A549 (cell line): Measurements from ENCODE around the gene IMMT. TPM values are rescaled to one million over a fixed set of nuclear protein-coding genes. Genes with fewer than 3 reads are reported as not detected.

ENCODE experiments used
- ATAC-seq, 2 experiments: fragments of 200-7000 bp in 1 of 2; fragments of >200 bp in 1 of 2; cut with Nextera tagmentation in 1 of 2; cut with Tn5 transposase in 1 of 2; 3 replicates each; pipeline versions ENCODE4 v1.8.0 to v1.9.1; 2018 to 2020; ENCODE audit warnings: mild to moderate bottlenecking in 1 of 2, moderate library complexity in 1 of 2
- CTCF ChIA-PET: fragments of 300-600 bp; sonication (Branson Sonifier 250); formaldehyde crosslinking; extraction: SDS; loops from one replicate; lab custom pipeline; 2021; ENCODE audit warnings: antibody characterized with exemption, inconsistent platforms; lab: Yijun Ruan, JAX
- POLR2A ChIA-PET: fragments of 350-600 bp; formaldehyde crosslinking; extraction: SDS; loops from one replicate; lab custom pipeline; 2021; ENCODE audit warnings: antibody characterized with exemption, inconsistent platforms; lab: Yijun Ruan, JAX
- DNase-seq, 2 experiments: peaks; one replicate each; pipeline versions ENCODE4 v3.0.0 to v3.0.0-alpha.2; 2011 to 2016; ENCODE audit warnings: low read depth in 1 of 2, low spot score in 1 of 2
- FAIRE-seq: peaks from 2 replicates; lab custom pipeline; 2011; peaks lifted over from hg19 to GRCh38; lab: Jason Lieb, UNC
- H3K27ac ChIP-seq, 2 experiments: fragments of >200 bp; sonication (Bioruptor Twin); formaldehyde crosslinking; 3 replicates each; pipeline ENCODE4 v1.5.1; 2016 to 2017
- H3K4me1 ChIP-seq: fragments of >200 bp; sonication (Bioruptor Twin); formaldehyde crosslinking; 3 replicates; pipeline ENCODE4 v1.6.1; 2016
- H3K4me2 ChIP-seq: fragments of >200 bp; sonication (Bioruptor Twin); formaldehyde crosslinking; 3 replicates; pipeline ENCODE4 v1.6.1; 2016
- H3K4me3 ChIP-seq: fragments of >200 bp; sonication (Bioruptor Twin); formaldehyde crosslinking; 3 replicates; pipeline ENCODE4 v1.5.1; 2016
- H3K9me3 ChIP-seq: fragments of >200 bp; sonication (Bioruptor Twin); formaldehyde crosslinking; 3 replicates; pipeline ENCODE4 v1.6.1; 2016
- CBX2 ChIP-seq: fragments of 200-600 bp; sonication (generic); IDR thresholded peaks from 2 replicates; pipeline ENCODE4 v1.6.1; 2016; ENCODE audit warnings: low read depth, mild to moderate bottlenecking, borderline replicate concordance
- CEBPB ChIP-seq, 2 experiments: fragments of >200 bp in 1 of 2; sonication (Bioruptor Twin) in 1 of 2; formaldehyde crosslinking in 1 of 2; IDR thresholded peaks; 2 replicates each; pipeline ENCODE4 v1.6.1; 2012 to 2016
- CHD2 ChIP-seq: fragments of 150-350 bp; IDR thresholded peaks from 2 replicates; pipeline ENCODE4 v1.6.1; 2014; ENCODE audit warnings: low read length; ENCODE audit not compliant: partially characterized antibody
- CHD4 ChIP-seq: fragments of 200-600 bp; sonication (generic); IDR thresholded peaks from 2 replicates; pipeline ENCODE4 v1.6.1; 2016; ENCODE audit warnings: antibody characterized with exemption, mild to moderate bottlenecking, borderline replicate concordance
- CTCF ChIP-seq: fragments of >200 bp; sonication (Bioruptor Twin); formaldehyde crosslinking; IDR thresholded peaks from 3 replicates; pipeline ENCODE4 v1.5.1; 2016
- E2F6 ChIP-seq: IDR thresholded peaks from 2 replicates; pipeline ENCODE4 v1.6.1; 2012; ENCODE audit warnings: low read depth, borderline replicate concordance
- EHF ChIP-seq: fragments of 250-450 bp; sonication (Bioruptor Pico); IDR thresholded peaks from 2 replicates; pipeline ENCODE4 v1.5.0; 2020; ENCODE audit warnings: mild to moderate bottlenecking
- FOSB ChIP-seq: fragments of 250-450 bp; sonication (Bioruptor Pico); IDR thresholded peaks from 2 replicates; pipeline ENCODE4 v1.5.0; 2020; ENCODE audit warnings: mild to moderate bottlenecking, moderate library complexity
- FOSL2 ChIP-seq, 2 experiments: fragments of 450-650 bp in 1 of 2; fragments of >200 bp in 1 of 2; sonication (Bioruptor Twin) in 1 of 2; formaldehyde crosslinking; IDR thresholded peaks; 2 replicates each; pipeline versions ENCODE4 v1.5.0 to v1.6.1; 2016 to 2020; ENCODE audit warnings: mild to moderate bottlenecking in 1 of 2, moderate library complexity in 1 of 2
- FOXS1 ChIP-seq: fragments of 250-450 bp; sonication (Bioruptor Pico); IDR thresholded peaks from 2 replicates; pipeline ENCODE4 v1.5.0; 2020; ENCODE audit warnings: mild to moderate bottlenecking, moderate library complexity
- HDAC2 ChIP-seq: fragments of 200-600 bp; sonication (generic); IDR thresholded peaks from 2 replicates; pipeline ENCODE4 v1.6.1; 2016
- HOXA7 ChIP-seq: fragments of 250-450 bp; sonication (Bioruptor Pico); IDR thresholded peaks from 2 replicates; pipeline ENCODE4 v1.5.0; 2020; ENCODE audit warnings: mild to moderate bottlenecking, moderate library complexity
- HOXB5 ChIP-seq: fragments of 250-450 bp; sonication (Bioruptor Pico); IDR thresholded peaks from 2 replicates; pipeline ENCODE4 v1.5.0; 2020; ENCODE audit warnings: mild to moderate bottlenecking, moderate library complexity
- JUN ChIP-seq, 2 experiments: fragments of >200 bp; sonication (Bioruptor Twin); formaldehyde crosslinking; IDR thresholded peaks; 2 replicates in 1 of 2; 3 replicates in 1 of 2; pipeline ENCODE4 v1.6.1; 2016 to 2017
- JUNB ChIP-seq: fragments of >200 bp; sonication (Bioruptor Twin); formaldehyde crosslinking; IDR thresholded peaks from 2 replicates; pipeline ENCODE4 v1.6.1; 2016
- KDM5A ChIP-seq: fragments of 200-600 bp; sonication (generic); IDR thresholded peaks from 2 replicates; pipeline ENCODE4 v1.6.1; 2016; ENCODE audit warnings: antibody characterized with exemption, mild to moderate bottlenecking
- MAFK ChIP-seq: fragments of 450-650 bp; IDR thresholded peaks from 2 replicates; pipeline ENCODE4 v1.6.1; 2014; ENCODE audit not compliant: partially characterized antibody
- MAX ChIP-seq: IDR thresholded peaks from 2 replicates; pipeline ENCODE4 v1.6.1; 2012
- MAZ ChIP-seq: fragments of 150-350 bp; IDR thresholded peaks from 2 replicates; pipeline ENCODE4 v1.6.1; 2014; ENCODE audit warnings: antibody characterized with exemption, low read depth, low read length, borderline replicate concordance
- MYC ChIP-seq: IDR thresholded peaks from 2 replicates; pipeline ENCODE4 v1.6.1; 2012; ENCODE audit warnings: mild to moderate bottlenecking, inconsistent platforms, low read length, improper control_type of control experiment, borderline replicate concordance
- NPAS2 ChIP-seq: fragments of 250-450 bp; sonication (Bioruptor Pico); IDR thresholded peaks from 2 replicates; pipeline ENCODE4 v1.8.0; 2022; ENCODE audit warnings: mild to moderate bottlenecking, moderate library complexity, borderline replicate concordance
- PHF8 ChIP-seq: fragments of 200-600 bp; sonication (generic); IDR thresholded peaks from 2 replicates; pipeline ENCODE4 v1.6.1; 2016; ENCODE audit warnings: low read depth, mild to moderate bottlenecking, antibody characterized with exemption, moderate library complexity, borderline replicate concordance
- RARB ChIP-seq: fragments of 250-450 bp; sonication (Bioruptor Pico); IDR thresholded peaks from 2 replicates; pipeline ENCODE4 v1.8.0; 2021; ENCODE audit warnings: mild to moderate bottlenecking, moderate library complexity
- REST ChIP-seq: fragments of 200-600 bp; sonication (generic); IDR thresholded peaks from 2 replicates; pipeline ENCODE4 v1.6.1; 2016; ENCODE audit warnings: antibody characterized with exemption, mild to moderate bottlenecking, moderate library complexity
- SMC3 ChIP-seq: fragments of >200 bp; sonication (Bioruptor Twin); formaldehyde crosslinking; IDR thresholded peaks from 3 replicates; pipeline ENCODE4 v1.6.1; 2018; ENCODE audit warnings: inconsistent platforms
- TFCP2L1 ChIP-seq: fragments of 250-450 bp; sonication (Bioruptor Pico); IDR thresholded peaks from 2 replicates; pipeline ENCODE4 v1.5.0; 2021; ENCODE audit warnings: mild to moderate bottlenecking
- TP53 ChIP-seq: fragments of 250-450 bp; sonication (Bioruptor Pico); IDR thresholded peaks from 2 replicates; pipeline ENCODE4 v1.5.0; 2021; ENCODE audit warnings: mild to moderate bottlenecking, moderate library complexity
- USF2 ChIP-seq: fragments of 450-650 bp; IDR thresholded peaks from 2 replicates; pipeline ENCODE4 v1.6.1; 2014; ENCODE audit warnings: antibody characterized with exemption
- ZSCAN20 ChIP-seq: fragments of 250-450 bp; sonication (Bioruptor Pico); IDR thresholded peaks from 2 replicates; pipeline ENCODE4 v1.8.0; 2022; ENCODE audit warnings: mild to moderate bottlenecking, moderate library complexity
- WGBS: methylation state at CpG from one replicate; pipeline ENCODE4 v1.1.6; 2017; ENCODE audit errors: missing lambda C conversion rate; 5-methylcytosine and 5-hydroxymethylcytosine counted together
- polyA plus RNA-seq, 4 experiments: library from polyadenylated mRNA; depleted of rRNA in 3 of 4; stranded (reverse); fragments of >200 nt; fragmentation: RNase III in 1 of 4; extraction: RNeasy Plus Mini Kit Qiagen cat#74134 plus additional on column Dnase treatment in 1 of 4; gene quantifications; 2 replicates in 3 of 4; 3 replicates in 1 of 4; pipeline ENCODE4 v1.2.3, GENCODE V29; 2011 to 2017

IMMT gene
- polyA plus RNA-seq, 2 of the 4 experiments (the other 2 are of a cell fraction), result 101 to 126 TPM

GRCh38 chr2:86243950-86244733 lies 48.9 kb upstream of the IMMT start:
- Histone ChIP-seq H3K4me1 (no peaks in the 10 kb centered on the region), H3K27ac (no peak overlapping the region), H3K9me3 (no peaks in the 10 kb centered on the region), H3K4me3 (no peak overlapping the region), H3K4me2 (no peak overlapping the region)
- no peak for FAIRE-seq
- DNase-seq, result no peak
- 86% methylated on average over 5 of the region's 5 CpGs for WGBS
- POLR2A ChIA-PET, result no interaction called here
- peak in 1 of 2 experiments; percentile 43; a peak in 1 of 6 replicates for ATAC-seq
- TF ChIP-seq E2F6 (no peak), FOSL2 (IDR thresholded peaks at IDR 0.05) (no peak), FOSL2 (CRISPR knock-in tag; IDR thresholded peaks at IDR 0.05) (no peak), CEBPB (IDR thresholded peaks at IDR 0.05) (no peak), PHF8 (no peak), ZSCAN20 (CRISPR knock-in tag) (no peak), MAZ (no peak), NPAS2 (no peak), FOXS1 (CRISPR knock-in tag) (no peak), KDM5A (no peak), CHD4 (no peak), TFCP2L1 (no peak), TP53 (CRISPR knock-in tag) (no peak), JUN (IDR thresholded peaks at IDR 0.05) (no peak)
- CTCF ChIA-PET, result interaction anchor here (1.1 to 1.3 kb wide), 2 partner anchors 9 to 12 kb away, joined by 3 to 4 read pairs; no protein-coding TSS in a partner anchor

GRCh38 chr2:86243272-86243671 lies 48.0 kb upstream of the IMMT start:
- Histone ChIP-seq H3K27ac (no peak overlapping the region), H3K4me3 (no peak overlapping the region), H3K4me1 (no peaks in the 10 kb centered on the region), H3K9me3 (no peaks in the 10 kb centered on the region), H3K4me2 (no peak overlapping the region)
- ChIA-PET POLR2A (no interaction called here), CTCF (interaction anchor here (1.1 kb wide), 1 partner anchor 12 kb away, joined by 3 read pairs; no protein-coding TSS in a partner anchor)
- FAIRE-seq, result no peak
- ATAC-seq, result no peak
- no peak for DNase-seq
- WGBS, result 78% methylated on average over 6 of the region's 6 CpGs
- TF ChIP-seq FOSL2 (IDR thresholded peaks at IDR 0.05), result no peak
- TF ChIP-seq FOSL2 (CRISPR knock-in tag; IDR thresholded peaks at IDR 0.05), result no peak
- no peak for TF ChIP-seq CEBPB (IDR thresholded peaks at IDR 0.05)
- TF ChIP-seq MAX, result no peak
- no peak for TF ChIP-seq EHF
- no peak for TF ChIP-seq CTCF
- no peak for TF ChIP-seq JUNB
- TF ChIP-seq HOXA7 (CRISPR knock-in tag), result no peak
- no peak for TF ChIP-seq MAZ
- no peak for TF ChIP-seq RARB (CRISPR knock-in tag)
- TF ChIP-seq FOSB (CRISPR knock-in tag), result no peak
- TF ChIP-seq SMC3, result no peak
- TF ChIP-seq KDM5A, result no peak
- TF ChIP-seq USF2, result no peak
- TF ChIP-seq REST, result no peak
- TF ChIP-seq MAFK, result no peak
- no peak for TF ChIP-seq CBX2
- TF ChIP-seq MYC, result no peak
- no peak for TF ChIP-seq CHD2
- no peak for TF ChIP-seq HDAC2
- TF ChIP-seq HOXB5 (CRISPR knock-in tag), result no peak
